Calu3 (cell line): Measurements from ENCODE around the gene MGAT3. TPM values are rescaled to one million over a fixed set of nuclear protein-coding genes. Genes with fewer than 3 reads are reported as not detected.

Experiments used
- BruUV-seq: library from RNA; stranded (reverse); fragments of 400-500 nt; replicated peaks from 2 replicates; lab custom pipeline; 2021; lab: Mats Ljungman, UMichigan
- CTCF ChIA-PET: fragments of 300-600 bp; sonication (Branson Sonifier 250); formaldehyde crosslinking; loops from one replicate; lab custom pipeline; 2022; ENCODE audit warnings: antibody characterized with exemption; lab: Charles Lee
- DNase-seq: peaks from one replicate; pipeline ENCODE4 v3.0.0; 2022
- H3K27ac Mint-ChIP-seq: one replicate; pipeline ENCODE4 v1.8.0; 2022; ENCODE audit warnings: mixed read lengths; ENCODE audit not compliant: unreplicated experiment
- H3K27me3 Mint-ChIP-seq: one replicate; pipeline ENCODE4 v1.8.0; 2022; ENCODE audit warnings: mixed read lengths; ENCODE audit not compliant: unreplicated experiment
- H3K36me3 Mint-ChIP-seq: one replicate; pipeline ENCODE4 v1.8.0; 2022; ENCODE audit warnings: mild to moderate bottlenecking, moderate library complexity, mixed read lengths; ENCODE audit not compliant: insufficient read depth, unreplicated experiment
- H3K4me1 Mint-ChIP-seq: one replicate; pipeline ENCODE4 v1.8.0; 2022; ENCODE audit warnings: mild to moderate bottlenecking, low read depth, mixed read lengths; ENCODE audit not compliant: unreplicated experiment
- H3K4me3 Mint-ChIP-seq: one replicate; pipeline ENCODE4 v1.8.0; 2022; ENCODE audit warnings: mild to moderate bottlenecking, low read depth, moderate library complexity, mixed read lengths; ENCODE audit not compliant: unreplicated experiment
- H3K9me3 Mint-ChIP-seq: one replicate; pipeline ENCODE4 v1.8.0; 2022; ENCODE audit warnings: low read depth, mixed read lengths; ENCODE audit not compliant: unreplicated experiment
- intact Hi-C: fragments of 100-400 bp; cut with micrococcal nuclease; formaldehyde crosslinking; loops from one replicate; pipeline ENCODE4 v1.10.0; 2022; ENCODE audit not compliant: unreplicated experiment
- total RNA-seq: library from RNA; stranded (reverse); gene quantifications from 2 replicates; pipeline ENCODE4 v1.2.3, GENCODE V29; 2022
- TF ChIP-seq, protein P1 (sequence below): fragments of 200-600 bp; IDR thresholded peaks from one replicate; pipeline ENCODE4 v1.8.0; 2022; ENCODE audit warnings: antibody characterized with exemption; ENCODE audit not compliant: unreplicated experiment

MGAT3 gene
- total RNA-seq, 1 experiment from 2014 or later, result 33.0 TPM

GRCh38 chr22:39480557-39480956 is 23.7 kb downstream of the MGAT3 start:
- CTCF ChIA-PET, result no interaction called here
- no peak overlapping the region for H3K4me3 Mint-ChIP-seq

DNA sequence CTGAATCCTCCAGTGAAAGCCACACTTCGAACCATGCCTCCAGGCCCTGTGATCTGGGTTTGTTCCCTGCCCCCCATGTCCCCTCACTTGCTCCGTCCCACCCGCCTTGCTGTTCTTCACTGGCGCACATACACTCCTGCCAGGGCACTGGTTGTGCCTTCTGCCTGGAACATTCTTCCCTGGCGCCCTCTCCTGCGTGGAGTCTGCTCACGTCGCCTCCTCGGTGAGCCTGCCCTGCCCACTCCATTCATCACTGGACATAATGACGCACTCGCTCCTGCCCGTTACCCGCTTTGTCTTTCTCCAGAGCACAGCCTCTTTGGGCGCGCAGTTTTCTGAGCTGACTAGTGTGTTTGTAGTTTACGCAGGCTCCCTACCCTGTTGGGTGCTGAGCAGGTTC is 24.2 kb downstream of the MGAT3 start:
- no peak overlapping the region for H3K27ac Mint-ChIP-seq
- no TSS peak for BruUV-seq
- intact Hi-C loops, result no loop called here
- H3K4me3 Mint-ChIP-seq, result no peak overlapping the region
- H3K9me3 Mint-ChIP-seq, result no peaks in the 10 kb centered on the region
- TF ChIP-seq, protein P1, sequence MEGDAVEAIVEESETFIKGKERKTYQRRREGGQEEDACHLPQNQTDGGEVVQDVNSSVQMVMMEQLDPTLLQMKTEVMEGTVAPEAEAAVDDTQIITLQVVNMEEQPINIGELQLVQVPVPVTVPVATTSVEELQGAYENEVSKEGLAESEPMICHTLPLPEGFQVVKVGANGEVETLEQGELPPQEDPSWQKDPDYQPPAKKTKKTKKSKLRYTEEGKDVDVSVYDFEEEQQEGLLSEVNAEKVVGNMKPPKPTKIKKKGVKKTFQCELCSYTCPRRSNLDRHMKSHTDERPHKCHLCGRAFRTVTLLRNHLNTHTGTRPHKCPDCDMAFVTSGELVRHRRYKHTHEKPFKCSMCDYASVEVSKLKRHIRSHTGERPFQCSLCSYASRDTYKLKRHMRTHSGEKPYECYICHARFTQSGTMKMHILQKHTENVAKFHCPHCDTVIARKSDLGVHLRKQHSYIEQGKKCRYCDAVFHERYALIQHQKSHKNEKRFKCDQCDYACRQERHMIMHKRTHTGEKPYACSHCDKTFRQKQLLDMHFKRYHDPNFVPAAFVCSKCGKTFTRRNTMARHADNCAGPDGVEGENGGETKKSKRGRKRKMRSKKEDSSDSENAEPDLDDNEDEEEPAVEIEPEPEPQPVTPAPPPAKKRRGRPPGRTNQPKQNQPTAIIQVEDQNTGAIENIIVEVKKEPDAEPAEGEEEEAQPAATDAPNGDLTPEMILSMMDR, result no peak
- H3K36me3 Mint-ChIP-seq, result no peaks in the 10 kb centered on the region
- no peaks in the 10 kb centered on the region for H3K27me3 Mint-ChIP-seq
- CTCF ChIA-PET, result no interaction called here
- no peaks in the 10 kb centered on the region for H3K4me1 Mint-ChIP-seq
- DNase-seq, result no peak

More at GRCh38 chr22:39480557-39480956, 23.7 kb downstream of the MGAT3 start:
- no TSS peak for BruUV-seq
- H3K4me1 Mint-ChIP-seq, result no peaks in the 10 kb centered on the region
- H3K27ac Mint-ChIP-seq, result no peak overlapping the region
- H3K36me3 Mint-ChIP-seq, result no peaks in the 10 kb centered on the region
- intact Hi-C loops, result no loop called here
- DNase-seq, result no peak
- H3K27me3 Mint-ChIP-seq, result no peaks in the 10 kb centered on the region
- no peaks in the 10 kb centered on the region for H3K9me3 Mint-ChIP-seq
- TF ChIP-seq, protein P1, result no peak

- no peak for DNase-seq
- H3K27ac Mint-ChIP-seq, result no peak overlapping the region
- H3K4me3 Mint-ChIP-seq, result no peak overlapping the region
- H3K9me3 Mint-ChIP-seq, result no peaks in the 10 kb centered on the region
- intact Hi-C loops, result no loop called here
- H3K4me1 Mint-ChIP-seq, result no peaks in the 10 kb centered on the region
- no TSS peak for BruUV-seq
- H3K36me3 Mint-ChIP-seq, result no peaks in the 10 kb centered on the region
- TF ChIP-seq, protein P1, result no peak
- CTCF ChIA-PET, result no interaction called here
- no peaks in the 10 kb centered on the region for H3K27me3 Mint-ChIP-seq
Measured at GRCh38 chr22:39481595-39481994, 24.8 kb downstream of the MGAT3 start.

- Mint-ChIP-seq H3K4me3 (no peak overlapping the region), H3K27ac (no peak overlapping the region), H3K27me3 (no peaks in the 10 kb centered on the region), H3K36me3 (no peaks in the 10 kb centered on the region), H3K4me1 (no peaks in the 10 kb centered on the region), H3K9me3 (no peaks in the 10 kb centered on the region)
- no peak for DNase-seq
- no TSS peak for BruUV-seq
- TF ChIP-seq, protein P1, result no peak
- CTCF ChIA-PET, result interaction anchor here (1.2 to 1.3 kb wide), 2 partner anchors 11 to 14 kb away, joined by 4 read pairs; no protein-coding TSS in a partner anchor
- intact Hi-C loops, result no loop called here
Measured at GRCh38 chr22:39482768-39483167, 26.0 kb downstream of the MGAT3 start.
